ENCODE results near the gene HNRNPU. TPM values are rescaled to one million over a fixed set of nuclear protein-coding genes. Genes with fewer than 3 reads are reported as not detected.
A peak's percentile ranks its signal among the peaks of the same experiment; 100 is the strongest.

Gene HNRNPU
- total RNA-seq, 1 experiment from 2014 or later: 536 TPM

DNA sequence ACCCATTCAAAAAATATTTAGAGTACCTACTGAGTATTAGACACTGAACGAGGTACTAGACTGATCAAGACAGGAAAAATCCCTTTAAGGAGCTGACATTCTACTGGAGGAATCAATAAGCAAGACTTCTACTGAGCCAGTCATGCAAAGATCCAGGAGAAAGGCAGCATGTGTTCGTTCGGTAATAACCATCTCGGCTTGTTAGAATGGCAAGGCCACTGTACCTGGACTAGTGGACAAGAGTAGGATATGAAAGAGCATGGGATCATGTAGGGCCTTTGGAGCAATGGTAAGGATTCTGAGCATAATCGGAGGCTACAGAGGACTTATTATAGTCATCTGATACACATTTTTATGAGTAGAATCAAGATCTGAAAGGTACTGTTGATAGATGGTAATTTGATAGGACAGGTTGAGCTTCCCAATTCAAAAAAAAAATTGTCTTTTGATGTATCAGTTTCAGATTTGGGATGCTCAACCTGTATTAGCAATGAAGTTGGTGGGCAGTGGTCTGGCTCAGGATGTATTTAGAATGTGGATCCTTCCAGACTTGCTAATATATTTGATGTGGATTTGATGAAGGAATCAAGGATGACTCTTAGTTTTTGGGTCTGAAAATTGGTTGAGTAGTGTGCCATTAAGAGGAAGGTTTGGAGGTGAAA is 26.6 kb downstream of the HNRNPU start (continued):
- TF ChIP-seq, protein P1, sequence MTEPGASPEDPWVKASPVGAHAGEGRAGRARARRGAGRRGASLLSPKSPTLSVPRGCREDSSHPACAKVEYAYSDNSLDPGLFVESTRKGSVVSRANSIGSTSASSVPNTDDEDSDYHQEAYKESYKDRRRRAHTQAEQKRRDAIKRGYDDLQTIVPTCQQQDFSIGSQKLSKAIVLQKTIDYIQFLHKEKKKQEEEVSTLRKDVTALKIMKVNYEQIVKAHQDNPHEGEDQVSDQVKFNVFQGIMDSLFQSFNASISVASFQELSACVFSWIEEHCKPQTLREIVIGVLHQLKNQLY (CRISPR knock-in tag; IDR thresholded peaks at IDR 0.05): no peak
- TF ChIP-seq ZNF232 (CRISPR knock-in tag; IDR thresholded peaks at IDR 0.05): no peak

DNA sequence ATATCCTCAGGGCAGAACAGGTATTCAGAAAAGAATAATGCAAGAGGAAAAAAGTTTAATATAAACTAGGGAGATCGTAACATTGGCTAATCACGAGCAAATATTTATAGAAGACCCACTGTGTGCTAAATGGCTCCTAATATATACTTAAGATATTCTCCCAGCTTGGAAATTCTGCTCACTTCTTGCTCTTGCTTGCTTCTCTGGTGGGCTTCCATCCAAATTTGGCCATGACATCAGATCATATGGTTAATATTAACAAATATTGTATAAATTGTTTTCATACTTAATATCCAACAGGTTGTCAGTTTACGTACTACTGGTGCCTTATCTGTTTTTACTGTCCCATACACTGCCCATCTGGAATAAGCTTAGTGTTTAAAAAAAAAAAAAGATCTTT is 27.8 kb downstream of the HNRNPU start:
- TF ChIP-seq, protein P2, sequence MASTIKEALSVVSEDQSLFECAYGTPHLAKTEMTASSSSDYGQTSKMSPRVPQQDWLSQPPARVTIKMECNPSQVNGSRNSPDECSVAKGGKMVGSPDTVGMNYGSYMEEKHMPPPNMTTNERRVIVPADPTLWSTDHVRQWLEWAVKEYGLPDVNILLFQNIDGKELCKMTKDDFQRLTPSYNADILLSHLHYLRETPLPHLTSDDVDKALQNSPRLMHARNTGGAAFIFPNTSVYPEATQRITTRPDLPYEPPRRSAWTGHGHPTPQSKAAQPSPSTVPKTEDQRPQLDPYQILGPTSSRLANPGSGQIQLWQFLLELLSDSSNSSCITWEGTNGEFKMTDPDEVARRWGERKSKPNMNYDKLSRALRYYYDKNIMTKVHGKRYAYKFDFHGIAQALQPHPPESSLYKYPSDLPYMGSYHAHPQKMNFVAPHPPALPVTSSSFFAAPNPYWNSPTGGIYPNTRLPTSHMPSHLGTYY (CRISPR knock-in tag; IDR thresholded peaks at IDR 0.05): no peak
- TF ChIP-seq GABPB1 (CRISPR knock-in tag; IDR thresholded peaks at IDR 0.05): no peak
- H3K27me3 Mint-ChIP-seq (ENCODE audit: low read depth): no peaks in the 10 kb centered on the region
- peaks cover 48% of the 10 kb centered on the region for H3K4me1 Mint-ChIP-seq
- peak overlapping the region; percentile 95 for H3K27ac Mint-ChIP-seq
- H3K36me3 Mint-ChIP-seq: peaks cover 10% of the 10 kb centered on the region; the same call in 1 of the 2 replicates
- DNase-seq (ENCODE audit: low spot score) (no peak), ATAC-seq (no peak)
- POLR2A ChIA-PET: interaction anchor here (0.5 to 3.0 kb wide), 8 partner anchors 19 to 210 kb away, joined by 3 to 37 read pairs (median 4); partner anchors contain the start of gene HNRNPU
- peak overlapping the region; percentile 97 for H3K4me3 Mint-ChIP-seq
- H3K9me3 Mint-ChIP-seq: no peaks in the 10 kb centered on the region
- CTCF ChIA-PET: interaction anchor here (0.8 to 2.0 kb wide), 2 partner anchors 206 kb away, joined by 5 to 8 read pairs; no protein-coding TSS in a partner anchor

DNA sequence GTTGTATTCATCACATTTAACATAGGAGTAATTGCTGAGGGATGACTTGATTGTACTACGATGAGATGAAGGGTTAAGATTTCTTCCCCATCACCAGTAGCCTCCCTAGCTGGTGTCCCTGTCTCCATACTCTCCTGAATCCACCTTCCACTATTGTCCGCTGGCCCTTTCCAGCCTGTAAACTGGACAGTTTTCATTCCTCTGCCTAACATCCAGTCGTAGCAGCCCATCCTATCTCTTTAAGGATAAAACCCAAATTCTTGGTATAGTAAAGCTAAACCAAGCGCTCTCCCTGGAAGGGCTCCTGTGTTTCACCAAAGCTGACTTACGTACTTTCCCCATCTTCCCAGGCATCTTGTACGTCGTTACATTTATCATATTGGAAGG is 28.2 kb downstream of the HNRNPU start:
- peak overlapping the region; percentile 97 for H3K4me3 Mint-ChIP-seq
- DNase-seq (ENCODE audit: low spot score) (no peak), ATAC-seq (no peak; the same call in 1 of the 2 replicates)
- H3K27ac Mint-ChIP-seq: peak overlapping the region; percentile 95
- peaks cover 11% of the 10 kb centered on the region; the same call in 1 of the 2 replicates for H3K36me3 Mint-ChIP-seq
- CTCF ChIA-PET: interaction anchor here (0.8 kb wide), 2 partner anchors 206 to 233 kb away, joined by 3 to 5 read pairs; no protein-coding TSS in a partner anchor
- TF ChIP-seq, protein P3, sequence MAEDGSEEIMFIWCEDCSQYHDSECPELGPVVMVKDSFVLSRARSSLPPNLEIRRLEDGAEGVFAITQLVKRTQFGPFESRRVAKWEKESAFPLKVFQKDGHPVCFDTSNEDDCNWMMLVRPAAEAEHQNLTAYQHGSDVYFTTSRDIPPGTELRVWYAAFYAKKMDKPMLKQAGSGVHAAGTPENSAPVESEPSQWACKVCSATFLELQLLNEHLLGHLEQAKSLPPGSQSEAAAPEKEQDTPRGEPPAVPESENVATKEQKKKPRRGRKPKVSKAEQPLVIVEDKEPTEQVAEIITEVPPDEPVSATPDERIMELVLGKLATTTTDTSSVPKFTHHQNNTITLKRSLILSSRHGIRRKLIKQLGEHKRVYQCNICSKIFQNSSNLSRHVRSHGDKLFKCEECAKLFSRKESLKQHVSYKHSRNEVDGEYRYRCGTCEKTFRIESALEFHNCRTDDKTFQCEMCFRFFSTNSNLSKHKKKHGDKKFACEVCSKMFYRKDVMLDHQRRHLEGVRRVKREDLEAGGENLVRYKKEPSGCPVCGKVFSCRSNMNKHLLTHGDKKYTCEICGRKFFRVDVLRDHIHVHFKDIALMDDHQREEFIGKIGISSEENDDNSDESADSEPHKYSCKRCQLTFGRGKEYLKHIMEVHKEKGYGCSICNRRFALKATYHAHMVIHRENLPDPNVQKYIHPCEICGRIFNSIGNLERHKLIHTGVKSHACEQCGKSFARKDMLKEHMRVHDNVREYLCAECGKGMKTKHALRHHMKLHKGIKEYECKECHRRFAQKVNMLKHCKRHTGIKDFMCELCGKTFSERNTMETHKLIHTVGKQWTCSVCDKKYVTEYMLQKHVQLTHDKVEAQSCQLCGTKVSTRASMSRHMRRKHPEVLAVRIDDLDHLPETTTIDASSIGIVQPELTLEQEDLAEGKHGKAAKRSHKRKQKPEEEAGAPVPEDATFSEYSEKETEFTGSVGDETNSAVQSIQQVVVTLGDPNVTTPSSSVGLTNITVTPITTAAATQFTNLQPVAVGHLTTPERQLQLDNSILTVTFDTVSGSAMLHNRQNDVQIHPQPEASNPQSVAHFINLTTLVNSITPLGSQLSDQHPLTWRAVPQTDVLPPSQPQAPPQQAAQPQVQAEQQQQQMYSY (CRISPR knock-in tag; IDR thresholded peaks at IDR 0.05): no peak
- TF ChIP-seq, protein P4, sequence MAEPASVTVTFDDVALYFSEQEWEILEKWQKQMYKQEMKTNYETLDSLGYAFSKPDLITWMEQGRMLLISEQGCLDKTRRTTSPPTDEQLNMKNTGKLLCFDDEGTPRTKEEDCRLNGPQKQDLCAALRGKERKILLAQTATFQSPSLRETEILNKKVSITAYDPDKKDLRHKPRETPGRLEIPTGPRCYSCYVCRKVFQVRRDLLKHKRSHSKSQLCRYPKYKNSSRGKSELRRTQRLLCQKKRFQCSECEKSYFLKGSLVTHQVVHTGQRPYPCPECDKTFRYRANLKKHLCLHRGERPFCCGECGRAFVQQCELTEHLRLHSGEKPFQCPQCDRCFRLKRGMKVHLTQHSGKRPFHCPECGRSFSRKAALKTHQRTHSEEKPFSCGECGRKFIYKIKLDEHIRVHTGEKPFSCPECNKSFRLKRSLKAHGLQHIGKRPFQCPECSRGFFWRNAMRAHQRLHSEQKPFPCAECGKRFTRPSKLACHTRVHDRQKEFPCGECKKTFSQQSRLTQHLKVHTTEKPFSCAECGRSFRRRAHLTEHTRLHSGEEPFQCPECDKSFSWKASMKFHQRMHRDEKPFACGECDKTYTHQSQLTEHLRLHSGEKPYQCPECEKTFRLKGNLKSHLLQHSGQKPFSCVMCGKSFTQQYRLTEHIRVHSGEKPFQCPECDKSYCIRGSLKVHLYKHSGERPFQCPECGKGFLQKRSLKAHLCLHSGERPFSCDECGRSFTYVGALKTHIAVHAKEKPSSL (CRISPR knock-in tag; conservative IDR thresholded peaks at IDR 0.05): 0 out of 2 replicates have a peak, but pooled peaks have one; percentile 27
- H3K4me1 Mint-ChIP-seq: peaks cover 48% of the 10 kb centered on the region
- no peaks in the 10 kb centered on the region for H3K9me3 Mint-ChIP-seq
- POLR2A ChIA-PET: interaction anchor here (0.5 to 3.0 kb wide), 9 partner anchors 19 to 210 kb away, joined by 3 to 37 read pairs (median 4); partner anchors contain the start of genes DESI2 and HNRNPU
- H3K27me3 Mint-ChIP-seq (ENCODE audit: low read depth): no peaks in the 10 kb centered on the region

DNA sequence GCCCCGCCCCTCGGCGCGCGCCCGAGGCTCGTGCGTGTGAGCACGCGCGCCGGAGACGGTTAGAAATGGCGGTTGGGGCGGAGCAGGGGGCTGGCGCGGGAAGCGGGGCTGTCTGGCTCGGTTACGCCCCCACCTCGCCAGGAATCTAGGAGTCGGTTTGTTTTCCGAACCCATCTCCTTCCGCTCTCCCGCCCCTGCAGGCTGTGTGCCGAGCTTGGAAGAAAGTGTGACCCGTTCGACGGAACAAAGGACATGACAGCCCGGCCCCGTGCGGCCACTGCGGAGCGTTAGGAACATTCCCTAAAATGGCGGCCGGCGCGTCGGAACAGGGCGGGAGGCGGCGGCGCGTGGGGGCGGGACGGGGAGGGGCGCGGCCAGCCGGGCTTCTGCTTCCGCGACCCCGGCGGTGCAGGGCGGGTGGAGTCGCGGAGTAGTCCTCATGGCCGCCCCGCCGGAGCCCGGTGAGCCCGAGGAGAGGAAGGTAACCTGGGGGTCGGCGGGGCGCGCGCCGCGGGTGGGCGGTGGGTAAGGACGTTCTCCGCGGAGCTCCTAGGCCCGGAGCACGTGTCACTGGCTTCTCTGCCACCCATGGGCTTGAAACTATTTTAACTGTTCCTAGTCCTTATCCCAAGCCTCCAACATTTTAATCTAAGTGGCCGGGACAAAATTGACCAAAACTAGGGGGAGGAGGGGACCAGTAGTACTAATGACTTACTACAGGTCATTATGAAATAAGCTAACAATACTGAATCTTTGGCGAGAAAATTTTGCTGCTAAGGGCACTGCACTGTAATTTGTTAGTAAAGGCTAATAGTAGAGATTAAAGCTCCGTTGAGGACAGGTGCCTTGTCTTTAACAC is 28.8 kb downstream of the HNRNPU start, which contains the start of gene COX20:
TSS of gene COX20 (plus strand) at position 383 of the 859 bp plus-strand sequence. CDS start at position 440, 57 bp downstream.
- ChIA-PET CTCF (interaction anchor here (0.7 to 1.6 kb wide), 5 partner anchors 18 to 232 kb away, joined by 3 to 6 read pairs (median 3); no protein-coding TSS in a partner anchor), POLR2A (interaction anchor here (1.0 to 3.0 kb wide), 9 partner anchors 18 to 211 kb away, joined by 3 to 37 read pairs (median 3); partner anchors contain the start of genes DESI2 and HNRNPU)
- Mint-ChIP-seq H3K4me1 (peaks cover 43% of the 10 kb centered on the region), H3K9me3 (no peaks in the 10 kb centered on the region), H3K27me3 (ENCODE audit: low read depth) (no peaks in the 10 kb centered on the region), H3K27ac (peak within 1 kb of the TSS; percentile 100), H3K4me3 (peak within 1 kb of the TSS; percentile 97), H3K36me3 (peaks cover 11% of the 10 kb centered on the region; the same call in 1 of the 2 replicates)
- ATAC-seq (peak; percentile 66), DNase-seq (ENCODE audit: low spot score) (no peak)
- TF ChIP-seq ZNF416 (CRISPR knock-in tag; IDR thresholded peaks at IDR 0.05) (peak; percentile 96), GRHL2 (CRISPR knock-in tag; IDR thresholded peaks at IDR 0.05; ENCODE audit: insufficient replicate concordance, severe bottlenecking) (no peak)
- TF ChIP-seq, protein P5, sequence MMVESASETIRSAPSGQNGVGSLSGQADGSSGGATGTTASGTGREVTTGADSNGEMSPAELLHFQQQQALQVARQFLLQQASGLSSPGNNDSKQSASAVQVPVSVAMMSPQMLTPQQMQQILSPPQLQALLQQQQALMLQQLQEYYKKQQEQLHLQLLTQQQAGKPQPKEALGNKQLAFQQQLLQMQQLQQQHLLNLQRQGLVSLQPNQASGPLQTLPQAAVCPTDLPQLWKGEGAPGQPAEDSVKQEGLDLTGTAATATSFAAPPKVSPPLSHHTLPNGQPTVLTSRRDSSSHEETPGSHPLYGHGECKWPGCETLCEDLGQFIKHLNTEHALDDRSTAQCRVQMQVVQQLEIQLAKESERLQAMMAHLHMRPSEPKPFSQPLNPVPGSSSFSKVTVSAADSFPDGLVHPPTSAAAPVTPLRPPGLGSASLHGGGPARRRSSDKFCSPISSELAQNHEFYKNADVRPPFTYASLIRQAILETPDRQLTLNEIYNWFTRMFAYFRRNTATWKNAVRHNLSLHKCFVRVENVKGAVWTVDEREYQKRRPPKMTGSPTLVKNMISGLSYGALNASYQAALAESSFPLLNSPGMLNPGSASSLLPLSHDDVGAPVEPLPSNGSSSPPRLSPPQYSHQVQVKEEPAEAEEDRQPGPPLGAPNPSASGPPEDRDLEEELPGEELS (CRISPR knock-in tag; IDR thresholded peaks at IDR 0.05): 0 out of 2 replicates have a peak, but pooled peaks have one; percentile 1
- TF ChIP-seq, protein P6, sequence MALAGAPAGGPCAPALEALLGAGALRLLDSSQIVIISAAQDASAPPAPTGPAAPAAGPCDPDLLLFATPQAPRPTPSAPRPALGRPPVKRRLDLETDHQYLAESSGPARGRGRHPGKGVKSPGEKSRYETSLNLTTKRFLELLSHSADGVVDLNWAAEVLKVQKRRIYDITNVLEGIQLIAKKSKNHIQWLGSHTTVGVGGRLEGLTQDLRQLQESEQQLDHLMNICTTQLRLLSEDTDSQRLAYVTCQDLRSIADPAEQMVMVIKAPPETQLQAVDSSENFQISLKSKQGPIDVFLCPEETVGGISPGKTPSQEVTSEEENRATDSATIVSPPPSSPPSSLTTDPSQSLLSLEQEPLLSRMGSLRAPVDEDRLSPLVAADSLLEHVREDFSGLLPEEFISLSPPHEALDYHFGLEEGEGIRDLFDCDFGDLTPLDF (CRISPR knock-in tag; IDR thresholded peaks at IDR 0.05): peak; percentile 54; the same call in 1 of the 2 replicates
- TF ChIP-seq, protein P7, sequence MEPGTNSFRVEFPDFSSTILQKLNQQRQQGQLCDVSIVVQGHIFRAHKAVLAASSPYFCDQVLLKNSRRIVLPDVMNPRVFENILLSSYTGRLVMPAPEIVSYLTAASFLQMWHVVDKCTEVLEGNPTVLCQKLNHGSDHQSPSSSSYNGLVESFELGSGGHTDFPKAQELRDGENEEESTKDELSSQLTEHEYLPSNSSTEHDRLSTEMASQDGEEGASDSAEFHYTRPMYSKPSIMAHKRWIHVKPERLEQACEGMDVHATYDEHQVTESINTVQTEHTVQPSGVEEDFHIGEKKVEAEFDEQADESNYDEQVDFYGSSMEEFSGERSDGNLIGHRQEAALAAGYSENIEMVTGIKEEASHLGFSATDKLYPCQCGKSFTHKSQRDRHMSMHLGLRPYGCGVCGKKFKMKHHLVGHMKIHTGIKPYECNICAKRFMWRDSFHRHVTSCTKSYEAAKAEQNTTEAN (CRISPR knock-in tag; IDR thresholded peaks at IDR 0.05): peak; percentile 83; the same call in 1 of the 2 replicates

Measured in WTC11 (cell line).